Endometrial microvascular endothelial cells (primary cell): Measurements from ENCODE around the gene CNN1. TPM values are rescaled to one million over a fixed set of nuclear protein-coding genes. Genes with fewer than 3 reads are reported as not detected.
"Not testable (repeated sequence)": the region's sequence is repeated elsewhere in the genome, so short reads cannot be mapped to it uniquely, and the experiment has no call there.

ENCODE experiments used
- in situ Hi-C: cut with HindIII; loops from 2 replicates; pipeline ENCODE4 v1.10.0; 2017; ENCODE audit warnings: low sequenced_read_pairs, low pct_unique_long_range_greater_than_20kb; ENCODE audit errors: inconsistent ontology term
- total RNA-seq: library from RNA; depleted of rRNA; stranded (reverse); fragments of >200 nt; gene quantifications from one replicate; pipeline ENCODE4 v1.2.3, GENCODE V29; 2015; ENCODE audit errors: inconsistent ontology term

The CNN1 gene
- total RNA-seq, 1 donor from 2014 or later: 0.46 TPM

DNA sequence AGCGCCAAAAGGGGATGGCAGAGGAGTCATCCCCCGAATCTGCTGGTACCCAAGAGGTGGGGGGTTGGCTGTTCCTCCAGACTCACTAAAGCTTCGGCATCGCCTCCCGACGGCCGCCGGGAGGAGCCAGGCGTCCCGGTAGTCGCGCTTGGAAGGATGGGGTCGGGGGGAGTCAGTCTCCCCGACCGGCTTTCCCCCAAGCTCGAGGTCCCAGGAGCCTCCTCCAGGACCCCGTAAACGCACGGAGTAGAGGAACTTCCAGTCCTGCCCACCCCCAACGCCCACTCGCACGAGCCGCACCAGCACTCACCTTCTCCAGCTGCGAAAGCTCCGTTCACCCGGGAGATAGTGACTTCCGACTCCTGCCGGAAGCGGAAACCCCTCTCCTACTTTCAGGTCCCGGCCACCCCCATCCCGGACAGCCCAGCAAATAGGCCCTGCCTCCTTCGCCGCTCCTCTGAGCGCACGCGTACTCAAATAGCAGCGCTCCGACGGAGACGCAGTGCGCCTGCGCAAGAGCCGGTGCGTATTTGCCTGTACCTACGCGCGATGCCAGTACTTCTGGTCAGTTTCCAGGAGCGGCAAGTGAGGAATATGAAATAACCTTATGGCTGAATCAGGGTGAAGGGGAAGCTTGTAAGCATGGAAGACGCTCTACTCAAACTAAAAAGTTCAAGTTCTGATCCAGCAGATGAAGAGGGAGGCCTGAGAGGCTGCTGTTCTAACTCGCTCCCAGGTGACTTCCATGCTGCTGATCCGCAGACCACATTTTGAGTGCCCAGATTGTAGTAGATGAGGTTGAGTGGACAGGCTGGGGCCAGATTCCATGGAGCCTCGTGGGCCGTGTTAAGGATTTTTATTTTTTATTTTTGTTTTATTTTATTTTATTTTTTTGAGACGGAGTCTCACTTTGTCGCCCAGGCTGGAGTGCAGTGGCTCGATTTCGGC lies 20.5 kb downstream of the CNN1 start, which contains the start of gene ELOF1:
TSS of gene ELOF1 (minus strand) at position 350 of the 948 bp plus-strand sequence. CDS start 4,883 bp downstream, outside the sequence.
- in situ Hi-C loops: no loop called here

- in situ Hi-C loops: no loop called here
These were observed 21.9 kb downstream of the CNN1 start for GRCh38 chr19:11560404-11561051.

DNA sequence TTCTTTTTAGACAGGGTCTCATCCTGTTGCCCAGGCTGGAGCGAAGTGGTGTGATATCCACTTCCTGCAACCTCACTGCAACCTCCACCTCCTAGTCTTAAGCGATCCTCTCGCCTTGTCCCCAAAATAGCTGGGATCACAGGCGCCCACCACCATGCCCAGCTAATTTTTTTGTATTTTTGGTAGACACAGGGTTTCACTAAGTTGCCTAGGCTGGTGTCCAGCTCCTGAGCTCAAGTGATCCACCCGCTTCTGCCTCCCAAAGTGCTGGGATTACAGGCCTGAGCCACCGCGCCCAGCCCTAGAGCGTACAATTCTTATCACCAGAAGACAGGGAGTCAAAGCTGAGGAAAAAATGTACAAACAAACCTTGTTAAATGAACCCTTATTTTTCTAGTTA lies 24.9 kb downstream of the CNN1 start:
- in situ Hi-C loops: no loop called here

GRCh38 chr19:11564082-11564807 lies 25.6 kb downstream of the CNN1 start:
- in situ Hi-C loops: not testable (repeated sequence)

GRCh38 chr19:11565649-11565980 lies 27.0 kb downstream of the CNN1 start:
- in situ Hi-C loops: not testable (repeated sequence)

GRCh38 chr19:11566164-11566563 lies 27.5 kb downstream of the CNN1 start:
- in situ Hi-C loops: no loop called here

DNA sequence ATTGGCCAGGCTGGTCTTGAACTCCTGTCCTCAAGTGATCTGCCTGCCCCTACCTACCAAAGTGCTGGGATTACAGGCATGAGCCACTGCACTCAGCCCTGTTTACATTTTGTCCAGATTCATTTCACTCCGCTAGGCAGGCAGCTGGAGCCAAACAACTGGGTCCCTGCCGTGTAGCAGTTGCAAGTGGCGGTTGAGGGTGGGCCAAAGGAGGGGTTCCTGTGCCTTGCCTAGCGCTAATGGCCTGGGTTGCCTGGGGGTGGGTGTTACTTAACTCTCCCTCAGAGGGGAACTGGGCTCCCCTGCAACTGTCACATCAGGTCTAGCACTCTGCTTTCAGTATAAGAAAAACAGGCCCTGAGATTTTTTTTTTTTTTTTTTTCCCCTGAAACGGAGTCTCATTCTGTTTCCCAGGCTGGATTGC lies 31.4 kb downstream of the CNN1 start:
- in situ Hi-C loops: no loop called here

GRCh38 chr19:11573354-11573753 lies 34.7 kb downstream of the CNN1 start:
- in situ Hi-C loops: not testable (repeated sequence)

GRCh38 chr19:11573763-11574162 lies 35.1 kb downstream of the CNN1 start:
- in situ Hi-C loops: not testable (repeated sequence)

DNA sequence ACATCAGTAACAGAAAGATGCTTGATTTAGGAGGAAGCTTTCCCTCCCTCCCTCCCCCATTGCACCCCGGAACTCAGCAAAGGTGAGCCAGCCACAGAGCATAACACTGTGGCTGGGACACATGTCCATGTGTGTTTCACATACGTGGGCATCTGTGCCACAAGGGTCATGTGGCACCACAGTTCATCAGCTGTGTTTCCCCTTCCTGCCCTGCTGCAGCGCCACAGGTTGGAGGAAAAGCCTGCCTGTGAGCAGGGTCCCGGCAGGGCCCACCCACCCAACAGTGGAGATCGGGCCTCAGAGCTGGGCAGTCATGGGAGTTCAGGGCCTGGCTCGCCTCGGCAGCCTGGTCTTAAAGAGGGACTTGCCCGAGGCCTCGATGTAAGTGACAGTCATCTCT lies 36.0 kb downstream of the CNN1 start:
- in situ Hi-C loops: no loop called here

DNA sequence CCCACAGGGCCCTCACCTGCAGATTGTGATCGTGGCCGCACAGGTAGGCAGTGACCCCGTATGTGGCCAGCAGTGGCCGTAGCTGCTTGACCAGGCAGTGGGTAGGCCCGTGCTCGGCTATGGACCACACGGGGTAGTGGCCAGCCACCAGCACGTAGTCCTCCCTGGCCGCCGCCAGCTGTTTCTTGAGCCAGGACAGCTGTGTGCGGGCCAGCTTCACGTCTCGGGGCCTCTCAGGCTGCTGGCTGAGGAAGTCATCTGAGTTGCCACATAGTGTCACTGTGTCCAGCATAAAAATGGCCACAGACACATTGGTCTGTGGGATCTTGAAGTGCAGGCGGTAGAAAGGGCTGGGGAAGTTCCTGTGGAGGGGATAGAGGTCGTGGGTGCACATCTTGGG lies 37.6 kb downstream of the CNN1 start:
- in situ Hi-C loops: no loop called here

DNA sequence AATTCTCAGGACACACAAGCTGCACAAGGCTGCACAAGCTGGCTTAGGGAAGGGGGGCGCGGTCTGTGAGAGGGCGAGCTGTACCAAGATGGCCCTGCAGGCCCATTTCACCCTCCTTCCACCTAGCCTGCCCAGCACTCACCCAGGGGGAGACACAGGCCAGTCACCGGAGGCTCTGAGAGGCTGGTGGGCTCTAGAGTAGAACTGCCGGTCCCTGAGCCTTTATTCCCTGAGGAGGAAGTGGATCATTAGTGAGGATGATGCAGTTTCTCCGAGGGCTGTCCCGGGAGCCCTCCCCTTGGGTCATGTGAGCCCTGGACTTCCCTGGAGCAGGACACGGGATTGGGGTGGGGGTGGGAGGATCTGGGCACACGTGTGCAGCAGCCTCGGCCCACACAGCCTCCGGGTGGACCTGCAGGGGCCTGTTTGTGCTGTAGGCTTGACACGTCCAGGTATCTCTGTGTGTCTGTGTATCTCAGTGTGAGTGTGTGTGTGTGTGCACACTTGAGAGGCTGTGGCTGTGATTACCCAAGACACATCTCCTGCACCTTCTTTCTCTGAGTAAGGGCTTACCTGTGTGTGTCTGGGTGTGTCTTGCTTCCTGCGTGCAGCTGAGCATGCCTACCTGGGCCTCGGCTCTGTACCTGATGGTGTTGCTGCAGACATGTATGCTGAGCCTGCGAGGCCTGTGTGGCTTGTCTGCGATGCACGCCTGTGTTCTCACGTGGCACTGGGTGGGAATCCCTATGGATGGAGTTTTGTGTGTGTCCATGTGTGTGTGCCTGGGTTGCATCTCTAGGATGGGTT lies 39.0 kb downstream of the CNN1 start, which contains the start of gene ACP5:
TSS of gene ACP5 (minus strand) at position 195 of the 807 bp plus-strand sequence. CDS start 328 bp downstream, outside the sequence.
- in situ Hi-C loops: no loop called here

- in situ Hi-C loops: no loop called here
These were observed 39.8 kb downstream of the CNN1 start for GRCh38 chr19:11578258-11579142.

DNA sequence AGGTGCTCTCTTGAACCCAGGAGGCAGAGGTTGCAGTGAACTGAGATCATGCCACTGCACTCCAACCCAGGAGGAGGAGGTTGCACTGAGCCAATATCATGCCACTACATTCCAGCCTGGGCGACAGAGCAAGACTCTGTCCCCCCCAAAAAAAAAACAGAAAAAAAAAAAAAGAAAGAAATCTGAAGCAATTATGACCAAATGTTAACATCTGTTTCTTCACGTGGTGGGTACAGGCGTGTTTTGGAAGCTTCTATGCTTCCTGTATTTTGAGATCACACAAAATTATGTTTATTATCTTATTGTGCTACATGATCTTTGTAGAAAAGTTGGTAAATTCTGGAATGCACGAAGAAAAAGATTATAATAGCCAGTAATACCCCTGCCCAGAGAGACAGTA lies 41.5 kb downstream of the CNN1 start:
- in situ Hi-C loops: no loop called here

GRCh38 chr19:11581740-11582139 lies 43.1 kb downstream of the CNN1 start:
- in situ Hi-C loops: no loop called here

GRCh38 chr19:11586331-11586730 lies 47.7 kb downstream of the CNN1 start:
- in situ Hi-C loops: no loop called here

- in situ Hi-C loops: no loop called here
These were observed 48.8 kb downstream of the CNN1 start for GRCh38 chr19:11587302-11587974.
